ENCODE results near the gene CENPP. TPM values are rescaled to one million over a fixed set of nuclear protein-coding genes. Genes with fewer than 3 reads are reported as not detected.

Gene CENPP
- total RNA-seq, 1 donor from 2014 or later: 4.5 TPM

DNA sequence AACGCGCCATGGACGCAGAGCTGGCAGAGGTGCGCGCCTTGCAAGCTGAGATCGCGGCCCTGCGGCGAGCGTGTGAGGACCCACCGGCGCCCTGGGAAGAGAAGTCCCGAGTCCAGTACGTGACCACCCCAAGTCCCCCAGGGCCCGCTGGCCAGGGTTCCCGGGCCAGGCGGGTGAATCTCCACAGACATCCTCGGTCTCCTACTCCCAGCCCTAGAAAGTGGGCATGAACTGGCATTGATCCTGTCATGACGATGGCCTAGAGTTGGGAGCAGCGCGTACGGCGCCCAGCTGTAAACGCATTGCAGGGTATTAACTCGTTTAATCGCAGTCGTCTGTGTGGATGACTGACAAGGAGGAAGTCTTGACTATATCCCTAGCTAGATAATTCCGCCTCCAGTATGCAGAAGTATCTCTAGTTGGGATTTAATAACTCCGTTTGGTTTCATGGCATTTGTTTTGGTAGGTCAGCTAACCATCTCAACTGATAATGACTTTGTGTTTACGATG, 293 bp downstream of the CENPP start:
- H3K27ac Mint-ChIP-seq (ENCODE audit: unreplicated experiment): peak overlapping the region; percentile 99

DNA sequence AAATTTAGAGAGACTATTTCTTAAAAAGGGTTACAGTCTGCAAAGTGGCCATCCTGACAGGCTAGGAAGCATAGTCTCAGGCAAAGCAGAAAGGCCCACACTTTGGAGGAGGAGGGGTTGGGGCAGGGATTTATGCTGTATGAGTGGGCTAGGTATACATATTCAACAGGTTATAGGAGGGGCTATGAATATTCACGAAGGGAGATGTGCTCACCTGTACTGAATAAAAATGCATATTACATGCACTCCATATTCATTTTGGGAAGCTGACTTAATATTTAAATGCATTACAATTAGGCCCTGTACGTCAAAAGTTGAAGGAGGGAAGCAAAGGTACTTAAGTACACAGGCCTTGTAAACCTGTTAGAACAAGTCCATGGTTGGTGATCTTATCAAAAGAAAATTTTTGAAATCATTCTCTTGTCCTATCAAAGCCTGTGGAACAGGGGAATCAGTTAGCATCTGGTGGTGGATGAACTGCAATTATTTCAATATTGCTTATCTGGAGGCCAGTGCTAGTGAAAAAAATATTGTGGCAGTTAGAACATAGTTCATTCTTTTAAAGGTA, 1.6 kb downstream of the CENPP start:
- Mint-ChIP-seq H3K4me1 (ENCODE audit: unreplicated experiment) (peaks cover 22% of the 10 kb centered on the region), H3K9me3 (ENCODE audit: unreplicated experiment) (no peaks in the 10 kb centered on the region), H3K4me3 (ENCODE audit: unreplicated experiment) (no peak overlapping the region), H3K27ac (ENCODE audit: unreplicated experiment) (no peak overlapping the region), H3K27me3 (ENCODE audit: unreplicated experiment) (peaks cover 3% of the 10 kb centered on the region), H3K36me3 (ENCODE audit: low read depth, unreplicated experiment) (no peaks in the 10 kb centered on the region)
- TF ChIP-seq CTCF (IDR thresholded peaks at IDR 0.05; ENCODE audit: unreplicated experiment): no peak
- no peak for DNase-seq (ENCODE audit: low spot score)

More for the DNA sequence above, 293 bp downstream of the CENPP start:
- H3K4me3 Mint-ChIP-seq (ENCODE audit: unreplicated experiment): peak overlapping the region; percentile 99
- DNase-seq (ENCODE audit: low spot score): no peak
- H3K36me3 Mint-ChIP-seq (ENCODE audit: low read depth, unreplicated experiment): no peaks in the 10 kb centered on the region
- H3K27me3 Mint-ChIP-seq (ENCODE audit: unreplicated experiment): peaks cover 3% of the 10 kb centered on the region
- TF ChIP-seq CTCF (IDR thresholded peaks at IDR 0.05; ENCODE audit: unreplicated experiment): no peak
- peaks cover 22% of the 10 kb centered on the region for H3K4me1 Mint-ChIP-seq (ENCODE audit: unreplicated experiment)
- no peaks in the 10 kb centered on the region for H3K9me3 Mint-ChIP-seq (ENCODE audit: unreplicated experiment)

- DNase-seq (ENCODE audit: low spot score): no peak
- no peaks in the 10 kb centered on the region for H3K36me3 Mint-ChIP-seq (ENCODE audit: low read depth, unreplicated experiment)
- peaks cover 3% of the 10 kb centered on the region for H3K27me3 Mint-ChIP-seq (ENCODE audit: unreplicated experiment)
- no peak overlapping the region for H3K4me3 Mint-ChIP-seq (ENCODE audit: unreplicated experiment)
- TF ChIP-seq CTCF (IDR thresholded peaks at IDR 0.05; ENCODE audit: unreplicated experiment): no peak
- no peak overlapping the region for H3K27ac Mint-ChIP-seq (ENCODE audit: unreplicated experiment)
- H3K4me1 Mint-ChIP-seq (ENCODE audit: unreplicated experiment): peaks cover 22% of the 10 kb centered on the region
- H3K9me3 Mint-ChIP-seq (ENCODE audit: unreplicated experiment): no peaks in the 10 kb centered on the region
These were observed 2.5 kb downstream of the CENPP start for GRCh38 chr9:92328225-92328624.

DNA sequence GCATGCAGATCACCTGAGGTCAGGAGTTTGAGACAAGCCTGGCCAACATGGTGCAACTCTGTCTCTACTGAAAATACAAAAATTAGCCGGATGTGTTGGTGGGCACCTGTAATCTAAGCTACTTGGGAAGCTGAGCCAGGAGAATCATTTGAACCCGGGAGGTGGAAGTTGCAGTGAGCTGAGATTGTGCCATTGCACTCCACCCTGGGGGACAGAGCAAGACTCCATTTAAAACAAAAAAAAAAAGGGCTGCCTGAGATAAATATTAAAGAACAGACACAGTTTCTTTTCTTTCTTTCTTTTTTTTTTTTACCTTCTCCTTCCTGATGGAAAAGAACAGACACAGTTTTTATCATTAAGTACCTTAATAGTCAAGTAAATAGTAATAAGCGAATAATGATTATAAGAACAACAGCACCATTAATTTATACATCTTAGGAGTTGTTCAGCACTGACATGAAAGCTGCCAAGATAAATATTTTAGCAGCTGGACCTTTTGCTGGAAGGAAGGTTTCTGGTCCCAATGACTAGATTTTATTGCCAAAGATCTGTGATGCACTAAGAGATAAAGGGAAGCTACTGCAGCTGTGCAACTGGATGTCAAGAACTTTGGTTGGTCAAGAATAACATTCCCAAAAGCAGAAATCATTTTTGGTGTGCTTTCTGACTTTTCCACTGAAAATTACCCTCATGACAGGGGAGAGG, 7.0 kb downstream of the CENPP start:
- Mint-ChIP-seq H3K4me3 (ENCODE audit: unreplicated experiment) (no peak overlapping the region), H3K36me3 (ENCODE audit: low read depth, unreplicated experiment) (no peaks in the 10 kb centered on the region), H3K27ac (ENCODE audit: unreplicated experiment) (no peak overlapping the region), H3K4me1 (ENCODE audit: unreplicated experiment) (no peaks in the 10 kb centered on the region), H3K9me3 (ENCODE audit: unreplicated experiment) (no peaks in the 10 kb centered on the region), H3K27me3 (ENCODE audit: unreplicated experiment) (no peaks in the 10 kb centered on the region)
- no peak for DNase-seq (ENCODE audit: low spot score)
- TF ChIP-seq CTCF (IDR thresholded peaks at IDR 0.05; ENCODE audit: unreplicated experiment): no peak

DNA sequence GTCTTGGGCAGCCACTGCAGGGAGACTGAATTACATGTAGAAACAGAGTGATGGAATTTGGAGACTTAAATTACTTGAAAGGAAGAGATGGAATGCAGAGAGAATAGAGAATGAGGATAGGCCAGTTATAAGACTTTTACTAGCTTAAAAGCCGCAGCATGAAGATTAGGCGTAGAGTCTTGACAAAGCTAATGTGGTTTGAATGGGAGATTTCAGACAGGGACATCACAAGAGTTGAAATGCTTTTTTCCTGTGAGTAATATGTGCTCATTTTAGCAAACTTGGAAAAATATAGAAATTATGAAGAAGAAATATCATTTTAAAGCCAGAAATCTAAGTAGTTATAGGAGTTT, 7.5 kb downstream of the CENPP start:
- H3K36me3 Mint-ChIP-seq (ENCODE audit: low read depth, unreplicated experiment): no peaks in the 10 kb centered on the region
- no peaks in the 10 kb centered on the region for H3K9me3 Mint-ChIP-seq (ENCODE audit: unreplicated experiment)
- no peak overlapping the region for H3K4me3 Mint-ChIP-seq (ENCODE audit: unreplicated experiment)
- no peaks in the 10 kb centered on the region for H3K4me1 Mint-ChIP-seq (ENCODE audit: unreplicated experiment)
- TF ChIP-seq CTCF (IDR thresholded peaks at IDR 0.05; ENCODE audit: unreplicated experiment): no peak
- no peak overlapping the region for H3K27ac Mint-ChIP-seq (ENCODE audit: unreplicated experiment)
- DNase-seq (ENCODE audit: low spot score): no peak
- no peaks in the 10 kb centered on the region for H3K27me3 Mint-ChIP-seq (ENCODE audit: unreplicated experiment)

Data from endothelial cell (in vitro differentiated cells).